HepG2 (cell line): Measurements from ENCODE around the gene TEKT5. TPM values are rescaled to one million over a fixed set of nuclear protein-coding genes. Genes with fewer than 3 reads are reported as not detected.

Experiments
- BRD4 ChIP-seq: sonication (generic); formaldehyde crosslinking; IDR thresholded peaks from 2 replicates; pipeline ENCODE4 v1.4.0; 2020; ENCODE audit warnings: missing genetic modification reagents
- CCAR2 ChIP-seq: fragments of 200-400 bp; formaldehyde crosslinking; optimal IDR thresholded peaks from 2 replicates; pipeline ENCODE3; 2018; ENCODE audit warnings: low read depth, mild to moderate bottlenecking, low read length, moderate library complexity
- ELF4 ChIP-seq: sonication (generic); formaldehyde crosslinking; IDR thresholded peaks from 2 replicates; pipeline ENCODE4 v1.5.0; 2020; ENCODE audit warnings: missing genetic modification reagents, mild to moderate bottlenecking, moderate library complexity, borderline replicate concordance
- HOXA3 ChIP-seq: sonication (generic); formaldehyde crosslinking; IDR thresholded peaks from 2 replicates; pipeline ENCODE4 v1.5.0; 2020; ENCODE audit warnings: missing genetic modification reagents
- NFIB ChIP-seq: sonication (generic); formaldehyde crosslinking; IDR thresholded peaks from 2 replicates; pipeline ENCODE4 v1.9.0; 2021; ENCODE audit warnings: missing genetic modification reagents, mild to moderate bottlenecking, borderline replicate concordance
- NFRKB ChIP-seq: fragments of 450-650 bp; IDR thresholded peaks from 2 replicates; pipeline ENCODE4 v1.6.1; 2017
- RAD51 ChIP-seq: fragments of 450-650 bp; IDR thresholded peaks from 2 replicates; pipeline ENCODE4 v1.6.1; 2016; ENCODE audit warnings: borderline replicate concordance
- SRY ChIP-seq: sonication (generic); formaldehyde crosslinking; IDR thresholded peaks from 2 replicates; pipeline ENCODE4 v1.8.0; 2022; ENCODE audit warnings: mild to moderate bottlenecking, missing genetic modification reagents
- TOPORS ChIP-seq: sonication (generic); formaldehyde crosslinking; IDR thresholded peaks from 2 replicates; pipeline ENCODE4 v1.8.0; 2023; ENCODE audit warnings: mild to moderate bottlenecking, missing genetic modification reagents
- ZBTB7B ChIP-seq: sonication (generic); formaldehyde crosslinking; IDR thresholded peaks from 2 replicates; pipeline ENCODE4 v1.4.0; 2020; ENCODE audit warnings: missing genetic modification reagents
- ZFP1 ChIP-seq: IDR thresholded peaks from 2 replicates; pipeline ENCODE4 v1.6.1; 2016
- ZNF101 ChIP-seq: sonication (generic); formaldehyde crosslinking; IDR thresholded peaks from 2 replicates; pipeline ENCODE4 v1.4.0; 2020; ENCODE audit warnings: mild to moderate bottlenecking, low read depth, missing genetic modification reagents, borderline replicate concordance
- ZNF230 ChIP-seq: sonication (generic); formaldehyde crosslinking; IDR thresholded peaks from 2 replicates; pipeline ENCODE4 v1.4.0; 2020; ENCODE audit warnings: mild to moderate bottlenecking, missing genetic modification reagents
- ZSCAN25 ChIP-seq: sonication (generic); formaldehyde crosslinking; IDR thresholded peaks from 2 replicates; pipeline ENCODE4 v1.8.0; 2022; ENCODE audit warnings: mild to moderate bottlenecking, missing genetic modification reagents
- polyA plus RNA-seq, 8 experiments: library from polyadenylated mRNA; depleted of rRNA in 3 of 8; stranded (reverse) in 7 of 8; unstranded in 1 of 8; fragments of >200 nt; fragmentation: Illumina TruSeq in 4 of 8; extraction: Trizol in 4 of 8; gene quantifications; 2 replicates each; pipeline versions ENCODE4 v1.2.1 to v1.2.3, GENCODE V29; 2011 to 2016; ENCODE audit warnings: low read depth in 4 of 8, missing spikeins in 1 of 8, mixed read lengths in 1 of 8; ENCODE audit not compliant: insufficient read depth in 1 of 8
- total RNA-seq, 5 experiments: library from RNA; depleted of rRNA; stranded (reverse); fragments of >200 nt; fragmentation: Illumina TruSeq; extraction: Trizol; gene quantifications; 2 replicates each; pipeline ENCODE4 v1.2.3, GENCODE V29; 2016; ENCODE audit warnings: low read depth in 1 of 5
- TF ChIP-seq, protein P1 (sequence below): sonication (generic); formaldehyde crosslinking; IDR thresholded peaks from 2 replicates; pipeline ENCODE4 v1.4.0; 2020; ENCODE audit warnings: missing genetic modification reagents
- TF ChIP-seq, protein P2 (sequence below): sonication (generic); formaldehyde crosslinking; IDR thresholded peaks from 2 replicates; pipeline ENCODE4 v1.4.0; 2020; ENCODE audit warnings: missing genetic modification reagents
- TF ChIP-seq, protein P3 (sequence below): sonication (generic); formaldehyde crosslinking; IDR thresholded peaks from 2 replicates; pipeline ENCODE4 v1.8.0; 2022; ENCODE audit warnings: mild to moderate bottlenecking, missing genetic modification reagents, moderate library complexity
- TF ChIP-seq, protein P4 (sequence below): sonication (generic); formaldehyde crosslinking; IDR thresholded peaks from 2 replicates; pipeline ENCODE4 v1.9.0; 2021; ENCODE audit warnings: missing genetic modification reagents, borderline replicate concordance
- TF ChIP-seq, protein P5 (sequence below): sonication (generic); formaldehyde crosslinking; IDR thresholded peaks from 2 replicates; pipeline ENCODE4 v1.5.0; 2020; ENCODE audit warnings: mild to moderate bottlenecking, missing genetic modification reagents

Gene TEKT5
- total and polyA plus RNA-seq, 2 of the 13 experiments (the other 11 are each of a cell fraction or from before 2014, with no cell fraction given), result 0.16 TPM; not detected in 1

DNA sequence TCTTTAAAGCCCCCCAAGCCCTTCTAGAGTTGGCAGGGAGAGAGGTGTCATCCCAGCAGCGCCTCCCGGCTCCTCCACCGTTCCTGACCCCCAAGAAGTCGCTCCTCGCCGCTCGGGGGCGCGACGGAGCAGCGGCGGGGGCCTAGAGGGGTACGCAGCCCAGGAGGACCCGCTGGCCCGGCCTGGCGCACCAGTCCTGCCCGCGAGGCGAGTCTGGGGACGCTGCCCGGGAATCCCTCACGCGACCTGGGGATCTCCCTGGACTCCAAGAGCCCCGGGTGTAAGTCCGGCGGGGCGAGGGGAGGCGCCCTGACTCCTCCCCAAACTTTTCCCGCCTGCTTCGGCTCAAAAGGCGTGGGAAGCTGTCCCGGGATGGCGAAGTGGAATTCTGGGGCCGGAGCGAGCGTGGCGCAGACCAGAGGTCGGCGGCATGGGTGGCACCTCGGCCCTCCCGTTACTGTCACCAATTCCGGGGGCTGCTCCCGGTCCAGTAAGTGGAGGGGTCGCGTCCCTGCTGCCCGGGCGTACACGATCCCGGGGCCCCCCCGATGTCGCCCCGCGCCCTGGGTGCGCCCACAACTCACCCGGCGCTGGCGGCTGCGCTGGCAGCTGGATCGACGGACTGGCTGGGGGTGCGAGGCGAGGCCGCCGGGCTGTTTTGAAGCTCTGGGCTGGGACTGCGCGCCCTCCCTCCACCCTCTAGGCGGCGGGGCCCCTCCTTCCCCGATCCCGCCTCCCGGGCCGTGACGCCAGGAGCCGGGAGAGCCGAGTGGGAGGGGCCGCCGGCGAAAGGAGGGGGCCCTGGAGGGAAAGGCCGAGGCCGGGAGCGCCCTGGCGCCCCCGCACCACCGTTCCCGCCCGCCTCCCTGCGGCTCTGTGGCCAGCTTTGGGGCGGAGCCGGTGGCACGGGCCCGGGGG is 114.5 kb downstream of the TEKT5 start, which contains the start of gene EMP2 (continued):
- TF ChIP-seq, protein P1, sequence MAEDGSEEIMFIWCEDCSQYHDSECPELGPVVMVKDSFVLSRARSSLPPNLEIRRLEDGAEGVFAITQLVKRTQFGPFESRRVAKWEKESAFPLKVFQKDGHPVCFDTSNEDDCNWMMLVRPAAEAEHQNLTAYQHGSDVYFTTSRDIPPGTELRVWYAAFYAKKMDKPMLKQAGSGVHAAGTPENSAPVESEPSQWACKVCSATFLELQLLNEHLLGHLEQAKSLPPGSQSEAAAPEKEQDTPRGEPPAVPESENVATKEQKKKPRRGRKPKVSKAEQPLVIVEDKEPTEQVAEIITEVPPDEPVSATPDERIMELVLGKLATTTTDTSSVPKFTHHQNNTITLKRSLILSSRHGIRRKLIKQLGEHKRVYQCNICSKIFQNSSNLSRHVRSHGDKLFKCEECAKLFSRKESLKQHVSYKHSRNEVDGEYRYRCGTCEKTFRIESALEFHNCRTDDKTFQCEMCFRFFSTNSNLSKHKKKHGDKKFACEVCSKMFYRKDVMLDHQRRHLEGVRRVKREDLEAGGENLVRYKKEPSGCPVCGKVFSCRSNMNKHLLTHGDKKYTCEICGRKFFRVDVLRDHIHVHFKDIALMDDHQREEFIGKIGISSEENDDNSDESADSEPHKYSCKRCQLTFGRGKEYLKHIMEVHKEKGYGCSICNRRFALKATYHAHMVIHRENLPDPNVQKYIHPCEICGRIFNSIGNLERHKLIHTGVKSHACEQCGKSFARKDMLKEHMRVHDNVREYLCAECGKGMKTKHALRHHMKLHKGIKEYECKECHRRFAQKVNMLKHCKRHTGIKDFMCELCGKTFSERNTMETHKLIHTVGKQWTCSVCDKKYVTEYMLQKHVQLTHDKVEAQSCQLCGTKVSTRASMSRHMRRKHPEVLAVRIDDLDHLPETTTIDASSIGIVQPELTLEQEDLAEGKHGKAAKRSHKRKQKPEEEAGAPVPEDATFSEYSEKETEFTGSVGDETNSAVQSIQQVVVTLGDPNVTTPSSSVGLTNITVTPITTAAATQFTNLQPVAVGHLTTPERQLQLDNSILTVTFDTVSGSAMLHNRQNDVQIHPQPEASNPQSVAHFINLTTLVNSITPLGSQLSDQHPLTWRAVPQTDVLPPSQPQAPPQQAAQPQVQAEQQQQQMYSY, result peak; percentile 91
- no peak; the same call in 1 of the 2 replicates for TF ChIP-seq TOPORS
- TF ChIP-seq ZNF101 (CRISPR knock-in tag), result peak; percentile 94; the same call in 1 of the 2 replicates
- TF ChIP-seq RAD51, result no peak
- peak; percentile 86 for TF ChIP-seq ZBTB7B (CRISPR knock-in tag)
- TF ChIP-seq, protein P2, sequence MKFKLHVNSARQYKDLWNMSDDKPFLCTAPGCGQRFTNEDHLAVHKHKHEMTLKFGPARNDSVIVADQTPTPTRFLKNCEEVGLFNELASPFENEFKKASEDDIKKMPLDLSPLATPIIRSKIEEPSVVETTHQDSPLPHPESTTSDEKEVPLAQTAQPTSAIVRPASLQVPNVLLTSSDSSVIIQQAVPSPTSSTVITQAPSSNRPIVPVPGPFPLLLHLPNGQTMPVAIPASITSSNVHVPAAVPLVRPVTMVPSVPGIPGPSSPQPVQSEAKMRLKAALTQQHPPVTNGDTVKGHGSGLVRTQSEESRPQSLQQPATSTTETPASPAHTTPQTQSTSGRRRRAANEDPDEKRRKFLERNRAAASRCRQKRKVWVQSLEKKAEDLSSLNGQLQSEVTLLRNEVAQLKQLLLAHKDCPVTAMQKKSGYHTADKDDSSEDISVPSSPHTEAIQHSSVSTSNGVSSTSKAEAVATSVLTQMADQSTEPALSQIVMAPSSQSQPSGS (CRISPR knock-in tag), result no peak
- TF ChIP-seq, protein P3, sequence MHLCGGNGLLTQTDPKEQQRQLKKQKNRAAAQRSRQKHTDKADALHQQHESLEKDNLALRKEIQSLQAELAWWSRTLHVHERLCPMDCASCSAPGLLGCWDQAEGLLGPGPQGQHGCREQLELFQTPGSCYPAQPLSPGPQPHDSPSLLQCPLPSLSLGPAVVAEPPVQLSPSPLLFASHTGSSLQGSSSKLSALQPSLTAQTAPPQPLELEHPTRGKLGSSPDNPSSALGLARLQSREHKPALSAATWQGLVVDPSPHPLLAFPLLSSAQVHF, result peak; percentile 89; the same call in 1 of the 2 replicates
- TF ChIP-seq ZSCAN25 (CRISPR knock-in tag), result peak; percentile 46
- TF ChIP-seq ZNF230 (CRISPR knock-in tag), result peak; percentile 97; the same call in 1 of the 2 replicates
- 0 out of 2 replicates have a peak, but pooled peaks have one; percentile 23 for TF ChIP-seq ZFP1 (CRISPR knock-in tag)
- TF ChIP-seq BRD4 (CRISPR knock-in tag), result peak; percentile 70; the same call in 1 of the 2 replicates
- TF ChIP-seq NFIB (CRISPR knock-in tag), result no peak
- TF ChIP-seq, protein P4, sequence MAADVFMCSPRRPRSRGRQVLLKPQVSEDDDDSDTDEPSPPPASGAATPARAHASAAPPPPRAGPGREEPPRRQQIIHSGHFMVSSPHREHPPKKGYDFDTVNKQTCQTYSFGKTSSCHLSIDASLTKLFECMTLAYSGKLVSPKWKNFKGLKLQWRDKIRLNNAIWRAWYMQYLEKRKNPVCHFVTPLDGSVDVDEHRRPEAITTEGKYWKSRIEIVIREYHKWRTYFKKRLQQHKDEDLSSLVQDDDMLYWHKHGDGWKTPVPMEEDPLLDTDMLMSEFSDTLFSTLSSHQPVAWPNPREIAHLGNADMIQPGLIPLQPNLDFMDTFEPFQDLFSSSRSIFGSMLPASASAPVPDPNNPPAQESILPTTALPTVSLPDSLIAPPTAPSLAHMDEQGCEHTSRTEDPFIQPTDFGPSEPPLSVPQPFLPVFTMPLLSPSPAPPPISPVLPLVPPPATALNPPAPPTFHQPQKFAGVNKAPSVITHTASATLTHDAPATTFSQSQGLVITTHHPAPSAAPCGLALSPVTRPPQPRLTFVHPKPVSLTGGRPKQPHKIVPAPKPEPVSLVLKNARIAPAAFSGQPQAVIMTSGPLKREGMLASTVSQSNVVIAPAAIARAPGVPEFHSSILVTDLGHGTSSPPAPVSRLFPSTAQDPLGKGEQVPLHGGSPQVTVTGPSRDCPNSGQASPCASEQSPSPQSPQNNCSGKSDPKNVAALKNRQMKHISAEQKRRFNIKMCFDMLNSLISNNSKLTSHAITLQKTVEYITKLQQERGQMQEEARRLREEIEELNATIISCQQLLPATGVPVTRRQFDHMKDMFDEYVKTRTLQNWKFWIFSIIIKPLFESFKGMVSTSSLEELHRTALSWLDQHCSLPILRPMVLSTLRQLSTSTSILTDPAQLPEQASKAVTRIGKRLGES, result no peak; the same call in 1 of the 2 replicates
- no peak for TF ChIP-seq CCAR2
- TF ChIP-seq NFRKB, result no peak
- peak; percentile 51; the same call in 1 of the 2 replicates for TF ChIP-seq ELF4
- TF ChIP-seq HOXA3, result peak; percentile 82
- peak; percentile 42; the same call in 1 of the 2 replicates for TF ChIP-seq SRY (CRISPR knock-in tag)
- TF ChIP-seq, protein P5, sequence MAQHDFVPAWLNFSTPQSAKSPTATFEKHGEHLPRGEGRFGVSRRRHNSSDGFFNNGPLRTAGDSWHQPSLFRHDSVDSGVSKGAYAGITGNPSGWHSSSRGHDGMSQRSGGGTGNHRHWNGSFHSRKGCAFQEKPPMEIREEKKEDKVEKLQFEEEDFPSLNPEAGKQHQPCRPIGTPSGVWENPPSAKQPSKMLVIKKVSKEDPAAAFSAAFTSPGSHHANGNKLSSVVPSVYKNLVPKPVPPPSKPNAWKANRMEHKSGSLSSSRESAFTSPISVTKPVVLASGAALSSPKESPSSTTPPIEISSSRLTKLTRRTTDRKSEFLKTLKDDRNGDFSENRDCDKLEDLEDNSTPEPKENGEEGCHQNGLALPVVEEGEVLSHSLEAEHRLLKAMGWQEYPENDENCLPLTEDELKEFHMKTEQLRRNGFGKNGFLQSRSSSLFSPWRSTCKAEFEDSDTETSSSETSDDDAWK, result no peak
